ENCODE results near the gene DDX50. TPM values are rescaled to one million over a fixed set of nuclear protein-coding genes. Genes with fewer than 3 reads are reported as not detected.

DDX50 gene
- total RNA-seq, 1 experiment from 2014 or later: 50.7 TPM

GRCh38 chr10:68870061-68870460 is 31.1 kb upstream of the DDX50 start:
- no peak overlapping the region for H2BK5ac ChIP-seq (ENCODE audit: insufficient read length, low read length)
- no peaks in the 10 kb centered on the region for H3K23me2 ChIP-seq (ENCODE audit: insufficient read length, low read depth, low read length, poor library complexity, severe bottlenecking)
- H3K27me3 ChIP-seq (ENCODE audit: insufficient read depth, low read length): no peaks in the 10 kb centered on the region
- H3K9me3 ChIP-seq (ENCODE audit: control insufficient read depth, low read depth, low read length): peaks cover 11% of the 10 kb centered on the region
- no peak overlapping the region for H3K23ac ChIP-seq (ENCODE audit: insufficient read length, low read depth, low read length)
- H3K4ac ChIP-seq (ENCODE audit: low read depth, low read length): no peak overlapping the region
- no peak overlapping the region for H3K18ac ChIP-seq (ENCODE audit: insufficient read length, low read depth, low read length)
- H3K4me1 ChIP-seq (ENCODE audit: insufficient read depth, low read length): no peaks in the 10 kb centered on the region; the same call in 1 of the 2 replicates
- H3K27ac ChIP-seq (ENCODE audit: insufficient read length, low read depth, low read length): no peak overlapping the region
- H2BK12ac ChIP-seq (ENCODE audit: insufficient read length, low read depth, low read length): no peak overlapping the region
- H2BK120ac ChIP-seq (ENCODE audit: low read depth, low read length, poor library complexity, severe bottlenecking): no peak overlapping the region
- no CpG with 5 or more reads among the region's 2 CpGs for WGBS (ENCODE audit: extremely low coverage, insufficient read length, low lambda C conversion rate)
- H3K14ac ChIP-seq (ENCODE audit: insufficient read depth, low read length): no peak overlapping the region
- Mint-ChIP-seq H3K27ac (no peak overlapping the region), H3K36me3 (ENCODE audit: insufficient read depth in 1 of 3, low read depth in 3 of 3) (peaks cover 18 to 26% (median 18%) of the 10 kb centered on the region in 3 experiments), H3K9me3 (peaks cover 22 to 28% of the 10 kb centered on the region in 2 experiments), H3K4me3 (no peak overlapping the region), H3K4me1 (peaks cover 29 to 41% of the 10 kb centered on the region in 2 experiments), H3K27me3 (ENCODE audit: low read depth) (peaks cover 1% of the 10 kb centered on the region; the same call in 1 of the 2 replicates)
- H4K91ac ChIP-seq (ENCODE audit: insufficient read length, low read depth, low read length): no peak overlapping the region
- no peaks in the 10 kb centered on the region for H4K20me1 ChIP-seq (ENCODE audit: control insufficient read depth, insufficient read depth, insufficient read length)
- no peaks in the 10 kb centered on the region for H3K79me2 ChIP-seq (ENCODE audit: insufficient read depth, low read length)
- H2AFZ ChIP-seq (ENCODE audit: low read length): no peak overlapping the region
- H3K4me2 ChIP-seq (ENCODE audit: insufficient read depth, insufficient read length, low read length): no peak overlapping the region
- H2BK20ac ChIP-seq (ENCODE audit: low read depth, low read length, poor library complexity, severe bottlenecking): no peak overlapping the region
- H2BK15ac ChIP-seq (ENCODE audit: low read depth, low read length): no peak overlapping the region
- H4K5ac ChIP-seq (ENCODE audit: insufficient read length, low read depth, low read length): no peak overlapping the region
- no peak for TF ChIP-seq CTCF (conservative IDR thresholded peaks at IDR 0.05)
- H2AK5ac ChIP-seq (ENCODE audit: insufficient read length, low read length): no peak overlapping the region
- H3T11ph ChIP-seq (ENCODE audit: low read length): no peak overlapping the region
- H3K56ac ChIP-seq (ENCODE audit: insufficient read length, low read depth, low read length): no peak overlapping the region
- H4K8ac ChIP-seq (replicated peaks; ENCODE audit: insufficient read length, low read depth, low read length): no peak overlapping the region
- no peak overlapping the region for H3K9ac ChIP-seq (ENCODE audit: extremely low read depth, insufficient read length, low read length)
- H3K79me1 ChIP-seq (ENCODE audit: insufficient read depth, low read depth, low read length, poor library complexity, severe bottlenecking): no peaks in the 10 kb centered on the region
- DNase-seq: no peak

Measured in H9 (cell line).